NOMO-1 treated with dmso at 0.1 percent for 144 hours (cell line): ENCODE results near the gene ITPR2.
"Not testable (repeated sequence)": the region's sequence is repeated elsewhere in the genome, so short reads cannot be mapped to it uniquely, and the experiment has no call there.

Experiments
- DNase-seq: peaks from one replicate; lab custom pipeline; 2025; ENCODE audit not compliant: unreplicated experiment; lab: John Stamatoyannopoulos, UW

ITPR2 gene

DNA sequence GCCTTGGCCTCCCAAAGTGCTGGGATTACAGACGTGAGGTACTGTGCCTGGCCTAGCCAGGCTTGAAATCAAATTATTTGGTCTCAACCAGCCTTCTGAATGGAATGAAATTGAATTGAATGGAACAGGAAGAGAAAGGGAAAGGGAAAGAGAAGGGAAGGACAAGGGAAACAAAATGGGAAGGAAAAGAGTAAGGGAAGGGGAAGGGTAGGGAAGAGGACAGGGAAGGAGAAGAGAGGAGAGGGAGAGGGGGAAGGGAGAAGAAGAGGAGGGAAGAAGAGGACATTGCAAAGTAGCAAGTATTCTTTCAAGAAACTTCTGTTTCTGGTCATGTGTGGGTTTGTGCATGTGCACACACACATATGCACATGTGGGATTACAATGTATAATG lies 97.8 kb downstream of the ITPR2 start:
- DNase-seq: no peak

DNA sequence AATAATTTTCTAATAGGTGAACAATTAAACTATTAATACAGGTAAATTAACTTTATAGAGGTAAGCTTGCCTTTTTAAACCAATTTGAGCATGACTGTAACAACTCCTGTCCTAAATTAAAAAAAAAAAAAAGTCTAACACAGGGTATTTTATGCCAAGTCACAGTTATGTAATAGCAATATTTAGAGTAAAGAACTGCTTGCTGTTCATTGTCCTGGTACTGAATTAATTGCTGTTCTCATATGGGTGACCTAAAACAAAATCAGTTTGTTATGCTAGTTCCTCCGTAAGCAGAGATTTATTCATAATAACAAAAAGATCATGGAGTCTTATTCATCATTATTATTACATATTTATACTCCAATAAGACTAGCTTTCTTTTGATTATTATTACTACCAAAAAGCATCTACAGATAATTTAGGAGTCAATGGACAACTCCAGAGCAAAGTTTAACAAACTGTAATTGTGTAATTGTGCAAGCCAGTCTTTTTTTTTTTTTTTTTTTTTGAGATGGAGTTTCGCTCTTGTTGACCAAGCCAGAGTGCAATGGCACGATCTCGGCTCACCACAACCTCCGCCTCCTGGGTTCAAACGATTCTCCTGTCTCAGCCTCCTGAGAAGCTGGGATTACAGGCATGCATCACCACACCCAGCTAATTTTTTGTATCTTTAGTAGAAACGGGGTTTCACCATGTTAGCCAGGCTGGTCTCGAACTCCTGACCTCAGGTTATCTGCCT lies 98.3 kb downstream of the ITPR2 start:
- DNase-seq: no peak

DNA sequence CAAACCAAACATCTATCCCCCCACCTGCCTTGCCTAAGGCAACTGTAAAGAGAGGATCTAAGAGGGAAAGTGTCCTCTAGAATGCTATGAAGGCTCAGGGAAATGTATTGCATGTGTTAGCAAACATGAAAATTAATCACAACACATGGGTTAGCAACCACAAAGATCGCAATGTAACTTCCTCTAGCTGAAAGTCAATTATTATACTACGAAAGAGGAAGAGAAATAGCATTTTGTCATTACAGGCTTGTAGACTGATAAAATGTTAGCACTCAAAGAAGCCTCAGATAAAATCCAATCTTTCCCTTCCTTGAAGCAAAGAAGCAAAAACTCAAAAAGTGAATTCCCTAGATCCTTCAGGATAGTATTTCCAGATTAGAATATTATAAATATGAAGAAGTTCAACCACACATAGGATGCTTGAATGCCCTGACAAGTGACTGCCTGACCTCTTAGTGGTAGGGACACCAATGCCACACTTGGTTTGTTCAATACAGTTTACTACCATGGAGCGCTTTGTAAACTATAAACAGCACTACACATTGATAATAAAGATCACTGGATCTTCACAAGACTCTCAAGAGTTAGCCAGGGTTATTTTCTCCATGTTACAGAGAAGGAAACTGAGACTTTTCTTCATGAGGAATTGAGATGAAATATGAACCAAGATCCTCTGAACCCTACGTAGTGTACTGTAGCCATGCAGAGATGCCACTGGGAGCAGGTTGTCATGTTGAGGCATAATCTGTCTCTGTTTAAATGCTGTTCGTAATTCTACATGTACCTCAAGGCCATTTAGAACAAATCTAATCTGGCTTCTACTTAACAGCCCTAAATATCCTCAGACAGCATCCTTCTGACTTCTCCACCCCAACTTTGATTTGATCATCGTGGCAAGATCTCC lies 100.7 kb downstream of the ITPR2 start:
- peak; percentile 80 for DNase-seq

DNA sequence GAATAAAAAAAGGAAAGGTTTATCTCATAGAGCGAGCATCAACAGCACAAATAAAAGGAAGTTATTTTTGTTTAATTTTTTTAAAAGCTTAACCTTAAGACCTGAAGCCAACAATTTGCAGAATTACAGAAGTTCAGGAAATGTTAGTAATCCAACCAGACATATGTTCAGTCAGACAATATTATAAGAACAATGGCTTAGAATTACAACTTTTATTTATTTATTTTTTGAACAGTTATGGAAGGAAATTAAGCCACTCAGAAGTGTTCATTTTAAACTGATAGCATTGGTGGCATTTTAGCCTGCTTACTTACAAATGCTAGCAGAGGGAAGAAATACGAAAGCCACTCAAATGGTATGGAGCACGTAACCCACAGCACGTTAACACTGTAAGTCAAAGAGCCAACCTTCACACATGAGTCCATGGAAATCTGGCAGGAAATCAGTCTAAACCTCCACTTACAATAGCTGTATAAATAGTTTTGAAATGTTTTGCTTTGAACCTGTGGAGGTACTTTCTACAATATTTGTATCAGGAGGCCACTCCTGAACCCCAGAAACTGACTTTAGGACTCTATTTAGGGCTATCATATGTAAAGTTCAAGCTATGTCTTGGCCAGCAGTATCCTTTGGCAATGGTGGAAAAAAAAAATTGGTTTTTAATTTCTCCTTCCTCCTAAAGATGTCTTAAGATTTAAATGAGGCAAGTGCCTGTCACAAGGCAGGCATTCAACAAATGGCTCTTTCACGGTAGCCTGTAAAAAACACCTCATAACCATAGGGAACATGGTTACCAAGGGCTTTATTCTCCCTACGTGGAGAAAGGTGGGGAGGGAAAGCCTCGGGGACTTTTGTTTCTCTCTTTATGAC lies 102.3 kb downstream of the ITPR2 start:
- DNase-seq: no peak

DNA sequence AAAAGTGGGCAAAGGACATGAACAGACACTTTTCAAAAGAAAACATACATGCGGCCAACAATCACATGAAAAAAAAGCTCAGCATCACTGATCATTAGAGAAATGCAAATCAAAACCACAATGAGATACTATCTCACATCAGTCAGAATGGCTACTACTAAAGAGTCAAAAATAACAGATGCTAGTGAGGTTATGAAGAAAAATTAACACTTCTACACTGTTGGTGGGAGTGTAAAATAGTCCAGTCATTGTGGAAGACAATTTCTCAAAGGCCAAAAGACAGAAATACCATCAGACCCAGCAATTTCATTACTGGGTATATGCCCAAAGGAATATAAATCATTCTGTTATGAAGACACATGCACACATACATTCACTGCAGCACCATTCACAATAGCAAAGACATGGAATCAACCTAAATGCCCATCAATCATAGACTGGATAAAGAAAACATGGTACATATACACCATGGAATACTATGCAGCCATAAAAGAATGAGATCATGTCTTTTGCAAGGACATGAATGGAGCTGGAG lies 103.8 kb downstream of the ITPR2 start:
- DNase-seq: not testable (repeated sequence)

DNA sequence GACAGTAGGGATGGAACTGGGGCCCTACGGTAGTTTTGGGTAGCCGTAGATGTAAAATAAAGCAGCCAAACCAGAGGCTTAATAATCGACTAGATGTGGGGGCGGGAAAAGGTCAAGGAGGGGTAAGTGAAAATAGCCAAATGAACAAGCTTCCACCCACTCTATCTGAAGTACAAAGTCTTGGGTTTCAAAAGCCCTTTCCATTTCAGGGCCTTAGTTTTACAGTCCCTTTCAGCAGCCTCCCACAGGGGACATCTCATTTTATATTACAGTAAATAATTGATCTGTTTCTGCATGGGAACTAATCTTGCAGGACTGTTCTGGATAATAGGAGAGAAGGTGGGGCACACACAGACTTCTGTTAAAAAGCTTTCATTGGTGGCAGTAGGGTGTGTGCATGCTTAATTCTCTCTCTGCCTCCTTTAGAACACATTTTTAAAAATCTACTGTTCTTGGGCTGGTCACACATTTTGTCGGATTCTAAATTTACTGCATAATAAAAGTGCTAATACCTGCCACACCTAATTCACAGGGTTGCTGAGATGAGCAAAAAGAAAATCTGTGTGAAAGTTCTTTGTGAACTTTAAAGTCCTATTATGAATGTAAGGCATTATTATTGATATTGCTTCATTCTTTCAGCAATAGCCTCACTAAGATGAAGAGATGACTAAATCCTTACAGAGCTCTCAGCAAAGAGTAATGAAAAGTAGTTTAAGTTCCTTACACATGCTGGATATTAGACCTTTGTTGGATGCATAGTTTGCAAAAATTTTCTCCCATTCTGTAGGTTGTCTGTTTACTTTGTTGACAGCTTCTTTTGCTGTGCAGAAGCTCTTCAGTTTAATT lies 104.6 kb downstream of the ITPR2 start:
- DNase-seq: no peak

DNA sequence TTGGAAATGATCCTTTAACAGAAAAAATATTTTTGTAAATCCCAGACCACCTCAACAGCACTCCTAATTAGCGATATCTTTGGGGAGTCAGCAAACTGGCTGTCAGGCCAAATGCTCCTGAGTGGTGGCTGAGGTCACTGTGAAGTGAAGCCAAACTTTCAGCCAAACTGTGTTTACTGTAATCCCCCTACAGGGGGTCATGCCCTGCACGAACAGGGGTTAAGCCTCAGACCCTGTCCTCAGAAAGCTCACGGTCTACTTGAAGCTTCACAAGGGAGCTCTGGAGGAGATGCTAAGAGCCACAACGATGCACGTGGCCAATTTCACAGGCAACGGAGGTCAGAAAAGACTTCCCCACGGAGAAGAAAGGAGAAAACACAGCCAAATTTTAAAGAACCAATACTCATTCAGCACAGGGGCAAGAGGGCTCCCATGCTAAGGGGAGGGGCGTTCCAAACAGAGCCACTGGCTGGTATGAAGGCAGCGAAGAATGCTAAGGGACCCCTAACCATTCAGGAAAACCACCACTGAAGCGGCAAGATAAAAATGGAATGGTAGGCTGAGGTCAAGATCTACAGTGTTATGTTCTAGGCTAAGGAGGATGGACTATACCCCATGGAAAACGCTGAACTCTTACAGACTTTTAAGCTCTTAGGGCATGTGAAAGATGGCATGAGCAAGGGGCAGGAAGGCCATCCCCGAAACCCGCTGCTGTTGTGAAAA lies 105.4 kb downstream of the ITPR2 start:
- DNase-seq: no peak

DNA sequence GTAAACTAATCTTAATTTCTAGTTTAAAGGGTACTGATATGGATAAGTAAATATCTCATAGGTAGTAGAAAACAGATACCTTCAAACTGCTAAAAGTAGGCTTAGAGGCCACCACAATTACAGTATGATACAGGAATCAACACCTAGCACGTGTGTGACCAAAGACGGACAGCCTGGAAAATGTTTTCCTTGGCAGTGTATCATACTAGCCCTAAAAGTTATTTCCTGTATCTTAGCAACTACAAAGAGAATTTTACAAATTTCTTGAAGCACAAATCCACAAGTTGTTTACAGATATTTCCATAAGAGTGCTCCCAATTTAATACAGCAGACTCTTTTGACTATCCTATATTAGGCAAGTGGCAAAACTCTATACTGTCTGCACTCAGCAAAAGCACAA lies 106.0 kb downstream of the ITPR2 start:
- no peak for DNase-seq

DNA sequence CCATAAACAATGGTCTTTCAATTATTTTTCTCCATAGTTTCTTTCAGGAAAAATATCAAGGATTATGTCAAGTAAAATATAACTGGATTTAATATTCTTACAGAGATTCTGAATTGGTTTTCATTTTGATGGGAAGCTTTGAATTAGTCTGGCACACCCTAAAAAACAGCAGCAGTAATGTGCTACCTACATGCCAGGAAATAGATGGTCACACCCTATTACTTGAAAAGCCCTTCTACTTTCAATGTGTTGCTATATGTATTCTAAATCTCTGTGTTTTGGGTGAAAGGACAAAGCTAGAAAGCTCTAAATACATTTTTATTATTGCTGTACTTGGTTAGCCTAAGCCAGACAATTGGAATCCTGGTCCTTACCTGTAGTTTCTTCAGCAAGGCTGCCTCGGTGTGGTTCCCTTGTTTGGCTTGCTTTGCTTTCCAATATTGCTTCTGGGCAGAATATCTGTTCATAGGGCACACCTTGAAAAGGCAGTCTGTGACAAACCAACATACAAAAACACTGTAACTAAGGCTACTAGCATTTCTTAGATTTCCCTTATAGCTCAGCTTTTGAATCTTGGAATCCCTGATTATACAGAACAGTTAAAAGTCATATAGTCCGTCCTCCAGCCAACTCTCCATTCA lies 107.6 kb downstream of the ITPR2 start:
- DNase-seq: no peak

DNA sequence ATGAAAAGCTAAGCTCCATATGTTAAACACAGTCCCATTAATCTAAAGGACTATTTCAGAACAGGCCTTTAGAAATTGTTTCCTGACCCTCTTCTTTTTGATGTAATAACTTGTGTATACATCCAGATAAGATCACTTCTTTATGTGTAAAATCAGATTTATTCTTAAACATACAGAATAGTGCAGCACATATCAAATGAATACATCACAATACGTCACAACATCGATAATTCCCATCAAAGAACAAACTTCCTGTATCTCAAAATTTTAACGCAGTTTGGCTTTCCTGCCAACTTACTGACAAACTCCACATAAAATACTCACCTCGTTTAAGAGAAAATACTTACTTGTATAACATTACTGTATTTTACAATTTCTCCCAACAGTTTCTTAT lies 108.7 kb downstream of the ITPR2 start:
- no peak for DNase-seq

DNA sequence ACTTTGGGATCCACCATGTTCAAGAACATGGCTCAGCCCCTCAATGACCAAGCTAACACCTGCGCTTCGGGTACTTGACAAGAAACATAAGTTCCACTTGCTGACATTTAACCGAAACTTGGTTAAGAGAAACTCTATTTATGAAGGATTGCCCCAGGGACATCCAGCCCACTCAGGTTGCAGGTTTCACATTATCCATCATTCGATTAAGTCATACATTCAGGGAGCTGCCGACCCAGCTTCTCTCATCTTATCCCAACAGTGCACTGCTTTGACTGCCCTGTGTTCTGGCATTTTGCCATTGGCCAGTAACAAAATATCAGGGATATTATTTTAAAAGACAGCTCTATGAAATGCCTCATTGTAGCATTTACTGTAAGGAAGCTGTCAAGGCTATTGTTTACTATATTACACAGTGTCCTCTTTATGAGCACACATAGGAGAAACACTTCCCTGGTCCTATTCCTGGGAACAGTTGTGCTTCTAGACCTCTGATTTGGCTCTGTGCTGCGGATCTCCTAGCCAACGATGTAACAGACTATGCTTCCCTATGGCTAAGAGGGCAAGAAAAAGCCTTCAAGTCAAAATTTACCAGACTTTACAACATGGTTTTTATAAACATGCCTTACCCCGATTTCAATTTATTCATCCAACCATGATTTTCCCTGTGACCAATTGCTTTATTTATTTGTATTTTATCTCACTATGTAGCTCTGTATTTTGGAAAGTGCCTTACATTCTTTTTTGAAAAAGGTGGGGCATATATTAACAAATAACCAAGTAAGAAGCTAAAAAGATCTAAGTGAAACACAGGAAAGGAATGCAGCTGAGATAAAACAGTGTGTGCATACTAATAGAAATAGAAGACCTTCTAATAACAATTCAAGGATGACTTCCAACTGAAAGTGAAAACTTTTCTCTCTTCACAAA lies 109.3 kb downstream of the ITPR2 start:
- DNase-seq: no peak

DNA sequence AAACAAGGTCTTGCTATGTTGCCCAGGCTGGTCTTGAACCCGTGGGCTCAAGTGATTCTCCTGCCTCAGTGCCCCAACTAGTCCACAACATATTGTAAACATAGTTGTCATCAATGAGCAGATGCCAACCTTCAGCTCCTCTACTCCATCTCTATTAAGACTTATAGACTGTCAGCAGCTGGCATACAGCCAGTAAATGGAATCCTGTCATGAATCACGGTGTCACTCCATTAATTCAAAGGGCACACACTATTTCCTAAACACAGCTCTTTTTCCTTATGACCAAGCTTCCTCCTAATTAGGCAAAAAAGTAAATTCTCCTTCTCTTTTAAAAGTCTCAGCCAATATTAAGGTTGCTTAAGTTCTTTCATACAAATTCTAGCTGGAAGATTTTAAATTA lies 111.2 kb downstream of the ITPR2 start:
- DNase-seq: no peak

DNA sequence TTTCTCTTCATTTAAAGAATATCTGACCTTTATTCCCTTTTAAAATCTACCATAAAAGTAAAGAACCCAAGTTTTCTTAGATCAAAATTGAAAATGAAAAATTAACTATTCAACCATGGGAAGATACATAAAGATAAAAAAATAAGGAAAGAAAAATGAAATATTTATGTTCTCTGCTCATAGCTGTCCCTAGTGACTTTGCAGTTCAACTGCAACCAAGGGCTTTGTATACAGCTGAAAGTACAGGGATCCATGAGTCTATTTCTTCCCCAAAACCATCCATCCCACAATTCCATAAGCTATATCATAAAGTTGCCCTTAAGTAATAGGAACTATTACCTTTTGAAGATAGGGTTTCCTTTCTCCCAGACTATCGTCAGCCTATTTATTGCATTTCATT lies 113.1 kb downstream of the ITPR2 start:
- DNase-seq: no peak

DNA sequence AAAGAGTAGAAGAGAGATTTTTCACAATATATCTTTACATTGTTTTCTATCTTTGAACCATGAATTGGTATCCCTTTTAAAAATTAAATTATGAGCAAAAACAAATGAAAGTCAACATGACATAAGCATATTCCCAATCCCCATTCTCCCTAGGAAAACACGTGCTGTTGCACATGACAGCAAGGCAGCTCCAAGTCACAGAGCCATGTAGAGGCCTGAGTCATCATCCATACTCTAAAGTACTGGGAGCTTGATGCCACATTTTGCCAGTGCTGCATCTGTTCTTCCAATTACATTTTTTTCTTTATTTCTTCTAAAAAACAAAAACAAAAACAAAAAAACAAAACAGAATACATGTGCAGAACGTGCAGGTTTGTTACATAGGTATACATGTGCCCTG lies 115.2 kb downstream of the ITPR2 start:
- no peak for DNase-seq

DNA sequence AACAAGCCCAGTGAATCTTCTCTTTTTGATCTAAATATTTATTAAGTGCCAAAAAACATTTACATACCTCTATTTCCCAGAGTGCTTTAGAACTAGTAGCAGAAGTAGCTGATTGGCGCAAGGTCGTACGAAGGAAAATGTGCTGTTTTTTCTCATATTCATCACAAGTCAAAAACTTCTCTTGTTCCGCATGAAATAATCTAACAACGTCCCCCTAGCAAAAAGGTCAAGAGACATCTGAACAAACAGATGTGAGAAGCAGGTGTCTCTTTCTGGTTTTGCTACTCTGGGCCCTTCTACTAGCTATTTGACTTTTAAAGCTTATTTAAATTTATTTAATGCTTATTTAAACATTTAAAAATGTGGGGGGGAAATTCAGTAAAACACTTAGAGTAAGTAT lies 117.8 kb downstream of the ITPR2 start:
- no peak for DNase-seq

DNA sequence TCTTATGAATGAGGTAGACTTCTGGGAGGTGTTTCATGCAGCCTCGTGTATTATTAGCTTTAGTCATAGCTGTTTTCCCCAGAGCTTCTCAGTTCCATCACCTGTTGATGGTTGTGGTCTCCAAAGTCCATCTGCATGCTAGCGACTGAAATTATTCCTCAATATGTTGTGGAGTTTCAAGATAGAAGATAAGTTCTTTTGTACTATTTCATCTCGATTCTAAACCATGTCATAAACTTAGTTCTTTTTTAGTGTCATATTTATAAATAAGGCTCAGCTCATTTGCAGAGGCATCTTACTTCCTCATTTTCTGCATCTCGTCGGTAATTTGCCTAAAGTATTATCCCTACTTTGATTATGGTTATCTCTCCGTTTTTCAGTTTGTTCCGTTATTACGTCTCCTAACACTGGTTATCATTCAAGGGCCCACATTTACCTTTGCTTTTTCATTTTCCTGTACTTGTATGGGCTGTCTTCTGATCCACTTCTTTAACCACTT lies 119.1 kb downstream of the ITPR2 start:
- DNase-seq: no peak

DNA sequence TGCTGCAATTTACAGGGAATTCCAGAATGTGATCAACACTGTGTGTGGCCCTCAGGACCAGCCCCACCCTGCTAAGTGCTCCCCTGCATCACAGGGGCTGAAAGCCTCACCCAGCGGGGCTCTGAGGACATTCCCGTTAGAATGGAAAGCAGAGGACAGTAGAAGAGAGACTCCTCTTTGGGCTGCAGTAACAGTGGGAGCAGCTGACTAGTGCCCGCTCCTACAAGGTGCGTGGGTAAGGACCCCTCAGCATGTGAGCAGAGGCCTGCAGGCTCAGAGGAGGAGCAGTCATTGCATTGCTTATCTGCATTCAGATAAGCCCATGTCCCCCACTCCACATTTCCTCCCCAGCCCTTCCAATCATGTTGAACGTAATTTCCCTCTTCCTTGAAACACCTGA lies 120.1 kb downstream of the ITPR2 start:
- no peak for DNase-seq

DNA sequence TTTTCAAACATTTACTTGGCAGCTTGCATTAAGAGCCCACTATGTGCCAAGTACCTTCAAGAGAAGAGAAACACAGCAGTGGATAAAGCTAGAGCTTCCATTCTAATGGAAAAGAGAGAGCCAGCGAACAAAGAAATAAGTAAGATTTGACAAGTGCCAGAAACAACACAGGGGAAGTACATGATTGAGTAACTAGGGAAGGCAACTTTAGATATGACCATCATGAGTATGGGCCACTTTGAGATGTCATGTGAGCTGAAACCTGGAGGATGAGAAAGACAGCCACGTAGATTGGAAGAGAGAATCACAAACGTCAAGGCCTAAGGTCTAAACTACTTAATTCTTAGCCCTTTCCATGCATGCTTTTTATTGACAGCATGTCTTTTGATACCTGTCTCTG lies 121.4 kb downstream of the ITPR2 start:
- no peak for DNase-seq
